ENCODE measurements around the gene DOK1.
A peak's percentile ranks its signal among the peaks of the same experiment; 100 is the strongest.

Gene DOK1

DNA sequence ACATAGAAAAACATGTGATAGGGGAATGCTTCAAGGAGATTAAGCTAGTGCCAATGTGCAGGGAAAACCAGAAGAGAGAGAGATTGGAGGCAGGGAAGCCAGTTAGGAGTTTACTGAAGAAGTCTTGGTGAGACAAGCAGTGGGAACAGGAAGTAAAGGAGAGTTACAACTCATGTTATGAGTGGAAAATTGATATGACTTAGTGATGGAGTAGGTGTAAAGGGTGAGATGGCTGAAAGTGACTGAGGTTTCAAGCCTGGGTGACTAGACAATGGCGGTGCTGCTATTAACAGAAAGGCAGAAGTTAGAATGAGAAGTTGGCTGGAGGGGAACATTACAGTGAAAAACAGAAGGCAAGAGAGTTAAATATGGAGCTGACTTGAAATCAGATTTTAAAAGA lies 16.5 kb downstream of the DOK1 start:
- peak; percentile 77 for DNase-seq

DNA sequence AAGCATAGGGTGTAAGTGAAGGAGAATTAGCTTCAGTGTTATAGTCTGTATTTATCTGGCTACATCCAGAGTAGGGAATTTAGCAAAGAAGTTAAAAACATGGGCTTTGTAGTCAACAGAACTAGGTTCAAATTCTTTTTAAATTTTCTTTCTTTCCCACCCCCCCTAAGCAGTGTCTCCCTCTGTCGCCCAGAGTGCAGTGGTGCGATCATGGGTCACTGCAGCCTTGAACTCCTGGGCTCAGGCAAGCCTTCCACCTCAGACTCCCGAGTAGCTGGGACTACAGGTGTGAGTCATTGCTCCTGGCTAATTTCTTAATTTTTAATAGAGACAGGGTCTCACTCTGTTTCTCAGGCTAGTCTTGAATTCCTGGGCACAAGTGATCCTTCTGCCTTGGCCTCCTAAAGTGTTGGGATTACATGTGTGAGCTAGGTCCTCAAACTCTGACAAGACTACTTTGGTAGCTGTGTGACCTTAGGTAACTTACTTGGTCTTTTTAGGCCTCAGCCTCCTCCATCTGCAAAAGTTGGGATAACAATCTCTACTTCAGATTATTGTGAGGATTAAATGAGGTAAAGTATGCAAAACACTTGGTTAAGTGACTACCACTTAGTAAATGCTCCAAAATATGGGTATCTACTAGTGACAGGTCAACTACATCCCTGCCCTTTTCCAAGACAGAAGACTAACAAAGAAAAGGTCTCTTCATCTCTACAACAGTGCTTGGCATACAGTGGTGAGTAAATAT lies 17.8 kb downstream of the DOK1 start:
- no peak for DNase-seq

DNA sequence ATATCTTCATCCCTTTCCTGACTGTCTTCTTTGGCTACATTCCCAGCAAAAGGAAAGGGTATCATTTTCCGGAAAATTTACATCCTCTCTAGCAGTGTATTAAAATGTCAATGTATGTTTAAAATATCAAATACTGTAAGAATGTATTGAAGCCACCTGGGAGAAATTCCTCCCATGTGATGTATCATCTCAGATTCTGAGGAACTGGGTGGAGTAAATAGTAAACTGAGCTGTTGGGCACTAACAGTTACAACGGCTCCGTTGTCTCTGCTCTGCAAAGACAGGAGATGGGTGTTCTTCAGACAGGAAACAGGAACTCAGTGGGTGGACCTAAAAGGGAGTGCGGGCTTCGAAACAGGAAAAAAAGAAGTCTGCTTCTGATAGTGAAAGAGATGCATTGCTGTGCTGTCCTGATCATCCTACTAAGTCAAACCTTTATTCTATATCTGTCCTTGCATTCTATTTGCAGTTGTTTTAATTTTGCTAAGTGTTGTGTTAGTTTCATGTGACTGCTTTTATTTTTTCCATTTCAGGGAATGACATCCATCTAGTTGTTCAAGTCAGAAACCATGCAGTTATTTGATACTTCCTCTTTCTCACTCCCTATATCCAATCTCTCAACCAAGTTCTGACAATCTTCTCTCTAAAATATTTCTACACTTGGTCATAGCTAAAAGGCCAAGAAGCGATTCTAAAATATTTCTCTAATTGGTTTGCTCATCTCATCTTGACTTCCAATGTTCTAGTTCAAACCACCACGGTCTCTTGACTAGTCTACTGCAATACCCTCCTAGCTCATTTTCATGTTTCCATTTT lies 19.4 kb downstream of the DOK1 start:
- DNase-seq = peak; percentile 85

GRCh38 chr2:74575320-74575719 lies 20.8 kb downstream of the DOK1 start:
- no peak for DNase-seq

DNA sequence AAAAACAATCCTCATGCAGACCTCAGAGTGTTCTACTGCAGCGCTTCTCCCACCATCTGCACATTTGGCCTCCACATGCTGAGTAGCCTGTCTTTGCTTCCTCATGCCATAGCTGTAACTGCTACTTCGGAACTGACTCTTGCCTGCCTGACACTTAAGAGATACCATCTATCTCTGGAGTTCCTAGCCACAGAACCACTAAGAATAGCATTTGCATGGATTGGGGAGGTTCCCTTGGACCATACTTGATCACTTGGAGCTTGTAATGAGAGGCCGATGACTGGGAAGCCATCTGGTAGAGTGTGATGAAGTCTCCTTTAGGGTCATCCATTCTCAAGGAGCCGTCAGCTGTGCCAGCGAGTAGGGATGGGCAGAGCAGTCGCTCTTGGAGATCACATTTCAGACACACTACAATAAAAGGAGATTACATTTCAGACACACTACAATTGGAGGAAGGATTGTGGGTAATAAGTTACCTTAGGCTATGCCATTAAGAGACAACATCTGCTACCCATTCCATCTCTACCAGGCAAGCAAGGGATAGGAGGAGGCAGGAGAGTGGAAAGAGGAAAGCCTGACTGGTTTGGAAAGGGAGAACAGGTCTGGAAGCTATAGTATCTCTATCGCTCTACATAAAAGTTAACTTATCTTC lies 21.8 kb downstream of the DOK1 start:
- DNase-seq = no peak

DNA sequence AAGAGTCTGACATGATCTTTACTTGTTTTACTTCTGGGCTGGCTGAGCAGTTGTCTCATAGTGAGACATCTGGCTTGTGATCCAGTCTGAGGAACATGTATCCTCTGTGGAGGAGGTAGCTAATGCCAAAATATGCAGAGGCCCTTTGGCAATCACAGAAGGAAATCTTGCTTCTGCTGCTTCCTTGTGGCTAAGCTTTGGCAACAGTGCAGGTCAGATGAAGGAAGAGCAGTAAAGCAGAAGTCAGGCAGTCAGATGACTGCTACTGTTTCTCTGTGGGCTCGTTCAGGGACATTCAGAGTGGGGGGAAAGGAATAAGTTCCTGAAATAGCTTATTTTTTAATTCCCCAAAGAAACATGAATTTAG lies 22.3 kb downstream of the DOK1 start:
- peak; percentile 95 for DNase-seq

GRCh38 chr2:74577448-74577847 lies 22.9 kb downstream of the DOK1 start:
- DNase-seq = peak; percentile 84

- peak; percentile 33 for DNase-seq
Observed at GRCh38 chr2:74578408-74578807, 23.9 kb downstream of the DOK1 start.

DNA sequence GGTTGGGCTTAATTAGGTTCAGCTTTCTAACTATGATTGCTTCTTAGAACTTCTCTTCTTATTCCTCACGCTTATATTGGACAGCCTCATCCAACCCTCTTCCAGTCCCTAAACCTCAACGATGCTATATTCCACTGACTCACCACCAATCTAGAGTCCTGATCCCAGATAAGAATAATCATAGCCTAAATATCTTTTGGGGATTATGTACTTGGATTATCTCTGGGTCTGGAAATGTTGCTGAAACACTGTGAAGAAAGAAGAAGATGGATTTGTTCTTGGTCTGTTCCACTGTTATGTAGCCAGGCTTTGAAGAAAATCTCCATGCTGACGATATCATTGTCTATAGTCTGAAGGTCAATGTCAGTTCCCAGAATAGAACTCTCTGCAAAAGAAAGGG lies 26.9 kb downstream of the DOK1 start:
- DNase-seq = no peak

GRCh38 chr2:74582184-74582583 lies 27.7 kb downstream of the DOK1 start:
- DNase-seq = peak; percentile 50

DNA sequence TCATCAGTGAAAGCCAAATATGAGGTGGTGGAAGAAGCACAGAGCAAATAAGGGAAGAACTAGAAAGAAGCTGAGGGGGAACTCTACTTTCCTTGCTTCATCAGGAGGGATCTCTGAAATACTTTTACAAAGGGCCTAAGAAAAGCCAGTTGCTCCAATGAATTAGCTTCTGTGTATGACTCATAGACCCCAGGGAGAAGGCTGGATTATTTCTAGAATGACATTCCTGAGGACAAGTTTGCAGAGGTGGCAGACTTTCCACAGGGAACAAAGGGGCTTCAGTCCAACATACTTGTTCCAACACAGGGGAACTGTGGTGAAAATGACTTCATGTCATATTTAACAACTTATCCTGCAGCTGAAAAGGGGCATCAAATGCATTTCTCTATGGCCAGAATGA lies 29.0 kb downstream of the DOK1 start:
- DNase-seq = no peak

- DNase-seq = peak; percentile 38
Observed at GRCh38 chr2:74584088-74584645, 29.6 kb downstream of the DOK1 start.

DNA sequence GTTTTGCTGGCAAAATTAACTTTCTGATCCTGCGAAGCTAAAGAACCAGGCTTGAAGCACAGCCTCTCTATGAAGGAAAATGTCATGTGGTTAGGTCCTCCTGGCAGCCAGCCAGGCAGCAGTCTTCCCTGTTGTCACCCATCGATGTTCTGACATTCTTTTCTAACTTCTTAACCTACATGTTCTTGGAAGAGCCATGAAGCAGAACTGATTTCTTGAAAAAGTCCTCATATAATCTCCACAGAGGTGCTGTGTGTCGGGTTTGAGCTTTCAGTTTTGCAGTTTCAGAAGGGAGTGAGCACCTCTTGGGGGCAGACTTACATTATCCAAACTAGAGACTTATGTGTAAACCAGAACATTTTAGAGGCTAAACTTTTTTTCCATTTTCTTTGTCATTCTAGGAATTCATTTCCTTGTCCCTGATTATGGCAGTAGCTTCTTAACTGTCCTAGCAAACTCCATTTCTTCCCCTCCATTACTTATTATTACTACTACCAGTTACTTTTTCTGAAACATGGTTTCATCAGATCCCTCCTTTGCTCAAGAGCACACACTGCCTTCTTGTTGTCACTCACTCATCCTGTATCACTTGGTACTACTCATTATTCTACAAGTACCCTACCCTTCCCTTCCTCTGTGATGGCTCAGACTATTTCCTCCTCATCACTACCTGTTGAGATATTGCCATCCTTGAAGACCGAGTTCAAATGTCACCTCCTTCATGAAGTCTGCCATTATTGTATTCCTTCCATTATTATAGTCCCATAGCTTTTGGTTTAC lies 31.1 kb downstream of the DOK1 start:
- no peak for DNase-seq

DNA sequence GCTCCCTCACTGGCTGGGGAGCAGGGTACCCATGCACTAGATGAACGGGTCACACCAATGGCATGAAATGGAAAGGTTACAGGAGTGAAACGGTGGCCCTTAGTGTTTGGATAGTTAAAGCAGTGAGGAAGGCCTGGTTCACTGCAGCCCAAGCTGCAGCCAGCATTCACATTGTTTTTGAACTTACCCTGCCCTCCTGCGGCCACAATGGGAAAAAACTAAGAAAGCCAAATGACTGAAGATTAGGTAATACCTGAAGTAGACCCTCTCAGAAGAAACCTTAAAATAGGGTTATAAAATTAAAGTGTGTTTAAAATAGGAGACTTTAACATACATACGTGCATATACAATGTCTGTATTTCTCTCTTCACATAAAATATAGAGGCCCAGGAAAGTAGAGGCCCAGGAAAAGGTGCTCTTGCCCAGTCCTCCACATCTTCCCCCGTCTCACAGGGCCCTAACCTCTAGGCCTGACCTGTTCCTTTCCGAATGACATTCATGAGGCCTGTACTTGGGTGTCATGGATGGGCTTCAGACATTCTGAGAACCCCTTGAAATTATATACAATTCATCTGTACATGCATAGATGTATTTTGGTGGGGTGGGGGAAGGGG lies 33.3 kb downstream of the DOK1 start:
- DNase-seq = peak; percentile 76

GRCh38 chr2:74588664-74589063 lies 34.1 kb downstream of the DOK1 start:
- DNase-seq = no peak

DNA sequence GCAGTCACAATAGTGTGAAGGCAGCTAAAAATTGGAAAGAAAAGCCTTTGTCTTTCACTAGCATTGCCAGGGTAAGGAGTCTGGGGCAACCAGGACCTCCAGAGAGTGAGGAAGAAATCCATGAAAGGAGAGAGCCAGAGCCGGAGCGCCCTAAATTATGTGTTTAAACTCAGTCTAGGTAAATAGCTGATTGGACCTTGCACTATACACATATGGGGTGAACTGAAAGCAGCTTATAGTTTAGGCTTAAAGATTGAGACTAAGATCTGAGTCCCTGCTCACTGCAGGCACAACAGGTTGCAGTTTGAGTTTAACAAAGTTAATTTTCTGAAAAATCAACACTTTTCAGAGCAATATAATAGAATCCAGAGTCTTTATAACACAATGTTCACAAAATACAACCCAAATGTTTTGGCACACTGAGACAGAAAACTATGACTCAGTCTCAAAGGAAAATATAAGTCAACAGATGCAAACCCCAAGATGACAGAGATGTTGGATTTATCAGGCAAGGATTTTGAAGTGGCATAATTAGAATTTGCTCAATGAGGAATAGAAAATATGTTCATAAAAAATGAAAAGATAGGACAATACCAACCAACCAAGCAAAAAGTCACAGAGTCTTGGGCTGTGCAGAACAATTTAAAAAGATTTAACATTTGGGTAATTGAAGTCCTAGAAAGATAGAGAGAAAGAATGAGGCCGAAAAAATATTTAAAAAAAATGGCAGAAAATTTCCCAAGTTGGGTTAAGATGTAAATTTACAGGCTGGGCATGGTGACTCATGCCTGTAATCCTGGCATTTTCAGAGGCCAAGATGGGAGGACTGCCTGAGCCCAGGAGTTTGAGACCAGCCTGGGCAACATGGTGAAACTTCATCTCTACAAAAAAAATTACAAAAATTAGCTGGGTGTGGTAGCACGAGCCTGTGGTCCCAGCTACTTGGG lies 39.6 kb downstream of the DOK1 start:
- DNase-seq = no peak

DNA sequence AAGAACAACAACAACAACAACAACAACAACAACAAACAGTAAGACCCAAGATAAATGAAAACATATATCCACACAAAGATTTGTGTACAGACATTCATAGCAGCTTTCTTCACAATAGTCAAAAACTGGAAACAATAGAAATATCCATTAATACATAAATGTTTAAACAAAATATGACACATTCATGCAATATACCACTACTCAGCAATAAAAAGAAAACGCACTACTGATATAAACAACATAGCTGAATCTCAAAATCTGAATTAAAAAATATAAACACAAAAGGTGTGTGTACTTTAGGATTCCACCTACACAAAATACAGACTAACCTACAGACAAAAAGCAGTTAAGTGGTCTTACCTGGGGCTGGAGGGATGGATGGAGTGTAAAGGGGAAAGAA lies 42.1 kb downstream of the DOK1 start:
- no peak for DNase-seq

DNA sequence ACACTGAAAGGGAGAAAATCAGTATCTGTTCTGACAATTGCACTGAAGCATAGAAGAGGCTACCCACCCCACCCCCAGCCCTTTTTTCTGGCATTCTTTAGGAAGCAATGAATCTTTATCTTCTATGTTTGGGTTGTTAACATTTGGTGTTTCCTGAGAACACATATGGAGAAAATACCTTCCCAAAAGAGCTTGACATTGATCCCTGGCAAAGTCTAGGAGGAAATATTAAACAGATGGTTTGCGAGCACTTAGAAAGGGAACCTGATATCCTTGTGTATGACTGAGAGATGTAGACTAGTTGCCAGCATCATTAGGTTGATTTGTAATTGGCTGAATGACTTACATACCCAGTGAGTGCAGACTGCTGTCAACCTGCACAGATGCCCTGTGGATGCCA lies 42.9 kb downstream of the DOK1 start:
- no peak for DNase-seq

- no peak for DNase-seq
Observed at GRCh38 chr2:74599676-74600075, 45.2 kb downstream of the DOK1 start.

DNA sequence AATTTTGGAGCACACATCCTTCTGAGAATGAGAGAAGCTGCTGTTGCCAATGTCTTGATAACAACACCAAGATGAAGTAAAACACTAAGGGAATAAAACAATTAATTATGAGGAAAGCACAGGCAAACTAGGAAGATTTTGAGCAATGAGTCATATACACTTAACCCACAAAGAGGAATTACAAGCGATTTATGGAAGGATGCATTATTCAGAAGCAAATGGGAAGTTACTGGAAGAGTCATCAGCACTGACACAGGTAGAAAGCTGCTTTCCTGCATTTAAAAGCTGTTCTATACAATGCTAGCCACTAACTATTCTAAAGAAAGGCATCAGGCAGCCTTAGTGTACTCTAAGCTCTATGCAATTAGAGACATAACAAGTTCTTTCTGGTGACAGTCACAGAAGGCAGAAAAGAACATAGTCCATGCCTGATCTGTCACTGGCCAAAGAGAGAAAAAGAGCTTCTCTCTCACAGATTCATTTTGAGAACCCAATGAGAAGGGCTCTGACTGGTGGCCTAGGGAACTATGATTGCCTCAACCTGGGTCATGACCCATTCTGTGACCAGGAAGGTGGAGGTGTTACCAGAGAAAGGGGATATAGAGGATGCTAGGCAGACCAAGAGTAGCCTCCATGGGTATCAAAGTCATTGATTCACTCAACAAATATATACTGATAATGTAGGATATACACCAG lies 48.2 kb downstream of the DOK1 start:
- peak; percentile 44 for DNase-seq

Data from inflammatory macrophage treated with lipopolysaccharide for 4 hours (primary cell).